Measurements from ENCODE around the gene SPATA6. TPM values are rescaled to one million over a fixed set of nuclear protein-coding genes. Genes with fewer than 3 reads are reported as not detected.

Gene SPATA6
- total and polyA plus RNA-seq, 2 of the 8 experiments (the other 6 are each of a cell fraction or from before 2014, with no cell fraction given) = 2.4 to 17.2 TPM

DNA sequence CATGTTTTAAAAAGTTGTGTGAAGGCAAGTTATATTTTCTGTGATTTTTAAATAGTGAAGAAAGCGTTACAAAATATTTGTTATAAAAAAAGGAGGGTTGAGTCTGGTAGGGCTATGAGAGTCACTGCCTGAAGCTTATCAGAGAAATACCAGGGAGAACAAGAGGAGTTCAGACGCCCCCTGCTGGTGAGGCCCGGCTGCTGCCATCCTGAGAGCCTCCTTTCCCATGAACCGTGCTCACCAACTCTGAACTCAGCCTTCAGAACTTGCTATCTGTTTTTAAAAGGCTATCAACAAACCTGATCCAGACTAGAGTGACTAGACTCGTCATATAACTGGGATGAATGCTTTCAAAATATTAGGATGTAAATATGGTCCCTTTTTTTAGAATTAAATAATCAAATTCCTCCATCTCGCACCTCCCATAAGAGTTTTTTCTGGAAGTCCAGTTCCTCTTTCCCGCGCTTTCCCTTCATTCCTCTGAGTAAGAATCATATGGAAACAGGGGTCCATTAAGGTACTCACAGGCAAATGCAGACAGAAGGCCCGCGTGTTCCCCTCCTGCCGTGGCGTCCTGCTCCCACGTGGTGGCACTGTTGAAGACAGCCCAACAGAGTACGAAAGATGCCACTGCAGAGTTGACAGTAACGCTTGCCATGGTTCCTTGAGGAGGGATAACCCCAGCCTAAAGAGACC is 26.2 kb upstream of the SPATA6 start:
- 35% methylated on average over 15 of the region's 15 CpGs; no CpG with 5 or more reads in 1 of the 2 experiments for WGBS, 2 experiments (ENCODE audit: extremely low coverage in 1 of 2, insufficient coverage in 1 of 2, insufficient read length in 1 of 2, insufficient replicate concordance in 2 of 2, low coverage in 1 of 2, low lambda C conversion rate in 2 of 2, missing lambda C conversion rate in 1 of 2)
- H3K23ac ChIP-seq (ENCODE audit: insufficient read length) = no peak overlapping the region
- H2BK5ac ChIP-seq (ENCODE audit: low read depth, low read length) = peak overlapping the region; percentile 4; the same call in 1 of the 2 replicates
- no peaks in the 10 kb centered on the region for H3K79me1 ChIP-seq (ENCODE audit: low read depth, low read length)
- peaks cover 0 to 21% (median 11%) of the 10 kb centered on the region in 4 experiments; a peak in 5 of 7 replicates for H3K4me1 ChIP-seq (replicated peaks in 1 of 4; ENCODE audit: control insufficient read depth in 3 of 4, insufficient read depth in 4 of 4, low read length in 3 of 4)
- no peak overlapping the region for H4K91ac ChIP-seq (replicated peaks; ENCODE audit: insufficient read length, low read length)
- no peak overlapping the region for H2AK5ac ChIP-seq (ENCODE audit: low read depth, low read length)
- H3K27me3 ChIP-seq (replicated peaks in 1 of 4; ENCODE audit: control insufficient read depth in 3 of 4, extremely low read depth in 1 of 4, insufficient read depth in 3 of 4, low read length in 3 of 4) = no peaks in the 10 kb centered on the region
- H3K14ac ChIP-seq (ENCODE audit: insufficient read length) = no peak overlapping the region
- no peaks in the 10 kb centered on the region for H3K79me2 ChIP-seq (ENCODE audit: control insufficient read depth in 1 of 2, insufficient read depth in 2 of 2, low read length in 2 of 2)
- no peaks in the 10 kb centered on the region for H3K9me3 ChIP-seq (ENCODE audit: insufficient read depth in 2 of 2, low read depth in 1 of 2, low read length in 1 of 2)
- DNase-seq (ENCODE audit: low read depth in 1 of 2, low spot score in 2 of 2) = peak; percentile 58 to 92
- H3K18ac ChIP-seq (ENCODE audit: extremely low read depth, low read length) = no peak overlapping the region
- peak overlapping the region; percentile 17; the same call in 1 of the 2 replicates for H2BK20ac ChIP-seq (ENCODE audit: low read length)
- H3K4ac ChIP-seq (replicated peaks; ENCODE audit: insufficient read length, low read depth, low read length) = no peak overlapping the region
- H3K23me2 ChIP-seq (ENCODE audit: low read depth, low read length) = no peaks in the 10 kb centered on the region
- H2AFZ ChIP-seq (ENCODE audit: low read length) = 0 out of 2 replicates have a peak overlapping the region, but pooled peaks have one; percentile 28
- no peak overlapping the region for H2BK120ac ChIP-seq (replicated peaks; ENCODE audit: low read depth, low read length)
- H3K4me3 ChIP-seq (ENCODE audit: extremely low read depth in 1 of 4, insufficient read depth in 2 of 4, low read depth in 3 of 4, low read length in 4 of 4) = no peak overlapping the region
- H3K36me3 ChIP-seq (ENCODE audit: control insufficient read depth in 2 of 4, insufficient read depth in 4 of 4, low read length in 3 of 4) = no peaks in the 10 kb centered on the region
- FAIRE-seq = peak; percentile 58
- no peak overlapping the region for H2BK15ac ChIP-seq (ENCODE audit: low read length)
- H3K27ac ChIP-seq (ENCODE audit: low read depth, low read length) = no peak overlapping the region
- H2BK12ac ChIP-seq (ENCODE audit: low read depth, low read length) = no peak overlapping the region
- ChIA-PET CTCF (ENCODE audit: partially characterized antibody) (interaction anchor here (0.6 to 5.2 kb wide), 27 partner anchors 9 to 499 kb away, joined by 3 to 76 read pairs (median 5); partner anchors contain the start of gene SPATA6), POLR2A (ENCODE audit: partially characterized antibody) (interaction anchor here (0.9 kb wide), 1 partner anchor 26 kb away, joined by 3 read pairs; the partner anchor contains the start of gene SPATA6)
- H3K56ac ChIP-seq (replicated peaks; ENCODE audit: insufficient read length, low read depth, low read length) = no peak overlapping the region
- H4K20me1 ChIP-seq (replicated peaks in 1 of 2; ENCODE audit: control insufficient read depth in 1 of 2, insufficient read depth in 2 of 2, low read length in 2 of 2) = no peaks in the 10 kb centered on the region
- H3K4me2 ChIP-seq (ENCODE audit: insufficient read depth in 1 of 2, low read depth in 2 of 2, low read length in 2 of 2) = no peak overlapping the region
- H4K8ac ChIP-seq (ENCODE audit: extremely low read depth, insufficient read depth, low read length) = no peak overlapping the region
- no peak overlapping the region for H4K5ac ChIP-seq (ENCODE audit: insufficient read length, low read depth, low read length)
- no peak overlapping the region for H3K9ac ChIP-seq (replicated peaks in 1 of 4; ENCODE audit: extremely low read depth in 1 of 4, low read depth in 3 of 4, low read length in 3 of 4)
- TF ChIP-seq PHF8 (conservative IDR thresholded peaks at IDR 0.05; ENCODE audit: low read depth, low read length) = no peak
- TF ChIP-seq CBX8 (IDR thresholded peaks at IDR 0.05; ENCODE audit: borderline replicate concordance, low read depth, low read length) = no peak
- no peak for TF ChIP-seq BACH1 (IDR thresholded peaks at IDR 0.05; ENCODE audit: low read length)
- TF ChIP-seq TBP (IDR thresholded peaks at IDR 0.05; ENCODE audit: low read depth, low read length) = no peak
- TF ChIP-seq EP300 (IDR thresholded peaks at IDR 0.05; ENCODE audit: borderline replicate concordance in 1 of 2, low read depth in 2 of 2, low read length in 2 of 2) = no peak
- no peak for TF ChIP-seq CEBPB (IDR thresholded peaks at IDR 0.05; ENCODE audit: low read depth, low read length)
- TF ChIP-seq, protein P1, sequence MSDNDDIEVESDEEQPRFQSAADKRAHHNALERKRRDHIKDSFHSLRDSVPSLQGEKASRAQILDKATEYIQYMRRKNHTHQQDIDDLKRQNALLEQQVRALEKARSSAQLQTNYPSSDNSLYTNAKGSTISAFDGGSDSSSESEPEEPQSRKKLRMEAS (IDR thresholded peaks at IDR 0.05) = peak; percentile 89
- TF ChIP-seq, protein P2, sequence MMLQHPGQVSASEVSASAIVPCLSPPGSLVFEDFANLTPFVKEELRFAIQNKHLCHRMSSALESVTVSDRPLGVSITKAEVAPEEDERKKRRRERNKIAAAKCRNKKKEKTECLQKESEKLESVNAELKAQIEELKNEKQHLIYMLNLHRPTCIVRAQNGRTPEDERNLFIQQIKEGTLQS (IDR thresholded peaks at IDR 0.05; ENCODE audit: insufficient read depth, low read depth, low read length) = no peak
- no peak for TF ChIP-seq SP1 (IDR thresholded peaks at IDR 0.05; ENCODE audit: low read depth, low read length)
- TF ChIP-seq RBBP5 (IDR thresholded peaks at IDR 0.05; ENCODE audit: borderline replicate concordance, low read depth, low read length) = no peak
- peak; percentile 72 to 75 for TF ChIP-seq RAD21 (IDR thresholded peaks at IDR 0.05 in 1 of 2, conservative IDR thresholded peaks at IDR 0.05 in 1 of 2; ENCODE audit: low read depth in 2 of 2, low read length in 2 of 2)

All from H1 (cell line).